ENCODE results near the gene PRM2. TPM values are rescaled to one million over a fixed set of nuclear protein-coding genes. Genes with fewer than 3 reads are reported as not detected.

Gene PRM2
- polyA plus RNA-seq, 2 of the 4 experiments (the other 2 are of a cell fraction) = not detected

- TF ChIP-seq CTCF (IDR thresholded peaks at IDR 0.05) (no peak), ESRRA (IDR thresholded peaks at IDR 0.05; ENCODE audit: borderline replicate concordance, low read length) (no peak), SMC3 (IDR thresholded peaks at IDR 0.05) (no peak), POLR2AphosphoS2 (conservative IDR thresholded peaks at IDR 0.05; ENCODE audit: low read length) (no peak), CHD2 (IDR thresholded peaks at IDR 0.05; ENCODE audit: low read length, partially characterized antibody) (no peak), RFX5 (IDR thresholded peaks at IDR 0.05) (no peak), MAX (IDR thresholded peaks at IDR 0.05) (no peak), KDM1A (IDR thresholded peaks at IDR 0.05; ENCODE audit: low read depth) (no peak)
- no peaks in the 10 kb centered on the region for H3K4me1 ChIP-seq
- no peak within 1 kb of the TSS for H3K4me3 ChIP-seq
- ChIA-PET POLR2A (interaction anchor here (0.9 kb wide), 1 partner anchor 17 kb away, joined by 3 read pairs; the partner anchor contains the start of gene SOCS1), CTCF (interaction anchor here (4.3 to 9.1 kb wide), 2 partner anchors 17 to 309 kb away, joined by 20 to 66 read pairs; partner anchors contain the start of gene SOCS1)
- no peak within 1 kb of the TSS for H3K4me2 ChIP-seq
- FAIRE-seq = no peak
- no peak; a peak in 1 of 6 replicates for ATAC-seq
- no peak within 1 kb of the TSS for H3K27ac ChIP-seq
- no peak for DNase-seq (ENCODE audit: low read depth in 1 of 2, low spot score in 1 of 2)
- WGBS (ENCODE audit: missing lambda C conversion rate) = 79% methylated on average over 28 of the region's 30 CpGs
- no peaks in the 10 kb centered on the region for H3K9me3 ChIP-seq
These were observed 3.2 kb downstream of the PRM2 start, which contains the start of gene PRM3 for GRCh38 chr16:11272921-11273720. TSS of gene PRM3 (minus strand) at chr16:11273629. CDS start at chr16:11273595, 34 bp downstream.

- H3K27ac ChIP-seq = no peak overlapping the region
- no peak overlapping the region for H3K4me2 ChIP-seq
- POLR2A ChIA-PET = no interaction called here
- WGBS (ENCODE audit: missing lambda C conversion rate) = 70% methylated on average over 4 of the region's 6 CpGs
- no peaks in the 10 kb centered on the region for H3K4me1 ChIP-seq
- FAIRE-seq (no peak), ATAC-seq (0 out of 6 replicates have a peak, but pooled peaks of 1 of the 2 experiments have one; percentile 36), DNase-seq (ENCODE audit: low read depth in 1 of 2, low spot score in 1 of 2) (no peak)
- CTCF ChIA-PET = interaction anchor here (4.3 to 9.1 kb wide), 2 partner anchors 16 to 308 kb away, joined by 20 to 66 read pairs; partner anchors contain the start of gene SOCS1
- H3K9me3 ChIP-seq = no peaks in the 10 kb centered on the region
- TF ChIP-seq PBX3 (IDR thresholded peaks at IDR 0.05) (no peak), HOXB13 (CRISPR knock-in tag; IDR thresholded peaks at IDR 0.05; ENCODE audit: low read depth) (no peak), EHF (CRISPR knock-in tag; IDR thresholded peaks at IDR 0.05) (no peak), BCL3 (IDR thresholded peaks at IDR 0.05) (no peak), RNF2 (IDR thresholded peaks at IDR 0.05; ENCODE audit: borderline replicate concordance, low read depth) (no peak), TFCP2L1 (CRISPR knock-in tag; IDR thresholded peaks at IDR 0.05) (no peak), NPAS2 (CRISPR knock-in tag; IDR thresholded peaks at IDR 0.05; ENCODE audit: borderline replicate concordance) (no peak)
- no peak overlapping the region for H3K4me3 ChIP-seq
These were observed 3.8 kb downstream of the PRM2 start for GRCh38 chr16:11272484-11272883.

- FAIRE-seq = no peak
- H3K4me3 ChIP-seq = no peak overlapping the region
- 69% methylated on average over 9 of the region's 10 CpGs for WGBS (ENCODE audit: missing lambda C conversion rate)
- ChIA-PET CTCF (interaction anchor here (4.3 to 9.1 kb wide), 2 partner anchors 15 to 308 kb away, joined by 20 to 66 read pairs; partner anchors contain the start of gene SOCS1), POLR2A (no interaction called here)
- no peaks in the 10 kb centered on the region for H3K9me3 ChIP-seq
- H3K4me1 ChIP-seq = no peaks in the 10 kb centered on the region
- no peak overlapping the region for H3K4me2 ChIP-seq
- TF ChIP-seq RFX5 (IDR thresholded peaks at IDR 0.05) (no peak), FOXS1 (CRISPR knock-in tag; IDR thresholded peaks at IDR 0.05) (no peak), MAX (IDR thresholded peaks at IDR 0.05) (no peak), EP300 (IDR thresholded peaks at IDR 0.05) (no peak), USF2 (IDR thresholded peaks at IDR 0.05) (no peak), SREBF2 (IDR thresholded peaks at IDR 0.05) (no peak), RNF2 (IDR thresholded peaks at IDR 0.05; ENCODE audit: borderline replicate concordance, low read depth) (no peak), CTCF (IDR thresholded peaks at IDR 0.05) (no peak), ESRRA (IDR thresholded peaks at IDR 0.05; ENCODE audit: borderline replicate concordance, low read length) (no peak)
- DNase-seq (ENCODE audit: low read depth in 1 of 2, low spot score in 1 of 2) = no peak
- H3K27ac ChIP-seq = no peak overlapping the region
- ATAC-seq = no peak
These were observed 4.7 kb downstream of the PRM2 start for GRCh38 chr16:11271610-11272009.

Data from A549 (cell line).